Measurements from ENCODE around the gene CENPX. TPM values are rescaled to one million over a fixed set of nuclear protein-coding genes. Genes with fewer than 3 reads are reported as not detected.

CENPX gene
- polyA plus RNA-seq, 1 donor (not counting 4 experiments of a cell fraction or from before 2014, with no cell fraction given), result 48.2 TPM

GRCh38 chr17:82014432-82014831, 8.2 kb downstream of the CENPX start:
- no peak for FAIRE-seq
- no peaks in the 10 kb centered on the region for H3K79me2 ChIP-seq (ENCODE audit: control insufficient read depth, insufficient read depth, low read length)
- H4K20me1 ChIP-seq (ENCODE audit: control insufficient read depth, extremely low read depth, insufficient read depth, low read length), result no peaks in the 10 kb centered on the region
- no peak overlapping the region for H2AFZ ChIP-seq (ENCODE audit: control insufficient read depth, low read length)
- DNase-seq (ENCODE audit: low read depth, low spot score), result no peak
- peaks cover 0 to 4% of the 10 kb centered on the region in 2 experiments for H3K36me3 ChIP-seq (ENCODE audit: control insufficient read depth in 2 of 2, extremely low read depth in 1 of 2, insufficient read depth in 2 of 2, low read length in 2 of 2)
- no peaks in the 10 kb centered on the region for H3K9me1 ChIP-seq (ENCODE audit: control insufficient read depth, extremely low read depth, insufficient read depth, low read length)
- H3K9me3 ChIP-seq (ENCODE audit: control insufficient read depth, low read depth, low read length), result no peaks in the 10 kb centered on the region
- no peak overlapping the region for H3K4me3 ChIP-seq (ENCODE audit: control insufficient read depth in 2 of 3, extremely low read depth in 1 of 3, insufficient read depth in 2 of 3, low read depth in 1 of 3, low read length in 3 of 3)
- no peak overlapping the region for H3K27ac ChIP-seq (ENCODE audit: control insufficient read depth, insufficient read depth, low read length)
- peak; percentile 19 to 63 (median 39) for TF ChIP-seq CTCF (optimal IDR thresholded peaks at IDR 0.05 in 1 of 3, IDR thresholded peaks at IDR 0.05 in 1 of 3, conservative IDR thresholded peaks at IDR 0.05 in 1 of 3; ENCODE audit: extremely low read depth in 1 of 3, insufficient read depth in 2 of 3, low read length in 3 of 3)
- TF ChIP-seq EZH2 (IDR thresholded peaks at IDR 0.05; ENCODE audit: low read length), result no peak
- H3K4me1 ChIP-seq (ENCODE audit: control insufficient read depth, extremely low read depth, insufficient read depth, low read length), result peaks cover 18% of the 10 kb centered on the region
- no peak overlapping the region for H3K9ac ChIP-seq (ENCODE audit: control insufficient read depth, extremely low read depth, insufficient read depth, low read length)
- no peak overlapping the region for H3K4me2 ChIP-seq (ENCODE audit: control insufficient read depth, extremely low read depth, insufficient read depth, low read depth, low read length)
- H3K27me3 ChIP-seq (ENCODE audit: control insufficient read depth, extremely low read depth, insufficient read depth, low read length), result no peaks in the 10 kb centered on the region
- dilution Hi-C loops (cut with MboI; ENCODE audit: extremely low pct_ligation_motif_present, low sequenced_read_pairs), result no loop called here

- Histone ChIP-seq H3K36me3 (ENCODE audit: control insufficient read depth in 2 of 2, extremely low read depth in 1 of 2, insufficient read depth in 2 of 2, low read length in 2 of 2) (peaks cover 0 to 4% of the 10 kb centered on the region in 2 experiments), H3K4me3 (ENCODE audit: control insufficient read depth in 2 of 3, extremely low read depth in 1 of 3, insufficient read depth in 2 of 3, low read depth in 1 of 3, low read length in 3 of 3) (no peak overlapping the region), H4K20me1 (ENCODE audit: control insufficient read depth, extremely low read depth, insufficient read depth, low read length) (no peaks in the 10 kb centered on the region), H3K9ac (ENCODE audit: control insufficient read depth, extremely low read depth, insufficient read depth, low read length) (peak overlapping the region; percentile 22), H3K9me1 (ENCODE audit: control insufficient read depth, extremely low read depth, insufficient read depth, low read length) (no peaks in the 10 kb centered on the region), H3K4me1 (ENCODE audit: control insufficient read depth, extremely low read depth, insufficient read depth, low read length) (peaks cover 18% of the 10 kb centered on the region), H3K27me3 (ENCODE audit: control insufficient read depth, extremely low read depth, insufficient read depth, low read length) (no peaks in the 10 kb centered on the region), H3K4me2 (ENCODE audit: control insufficient read depth, extremely low read depth, insufficient read depth, low read depth, low read length) (no peak overlapping the region), H3K9me3 (ENCODE audit: control insufficient read depth, low read depth, low read length) (no peaks in the 10 kb centered on the region), H2AFZ (ENCODE audit: control insufficient read depth, low read length) (no peak overlapping the region), H3K27ac (ENCODE audit: control insufficient read depth, insufficient read depth, low read length) (no peak overlapping the region), H3K79me2 (ENCODE audit: control insufficient read depth, insufficient read depth, low read length) (no peaks in the 10 kb centered on the region)
- dilution Hi-C loops (cut with MboI; ENCODE audit: extremely low pct_ligation_motif_present, low sequenced_read_pairs), result no loop called here
- FAIRE-seq, result no peak
- no peak for DNase-seq (ENCODE audit: low read depth, low spot score)
- TF ChIP-seq CTCF (optimal IDR thresholded peaks at IDR 0.05 in 1 of 3, IDR thresholded peaks at IDR 0.05 in 1 of 3, conservative IDR thresholded peaks at IDR 0.05 in 1 of 3; ENCODE audit: extremely low read depth in 1 of 3, insufficient read depth in 2 of 3, low read length in 3 of 3) (no peak), EZH2 (IDR thresholded peaks at IDR 0.05; ENCODE audit: low read length) (no peak)
These were observed 8.8 kb downstream of the CENPX start for GRCh38 chr17:82013772-82014321.
